Naive B cell (primary cell): Measurements from ENCODE around the gene COL6A2. TPM values are rescaled to one million over a fixed set of nuclear protein-coding genes. Genes with fewer than 3 reads are reported as not detected.
A peak's percentile ranks its signal among the peaks of the same experiment; 100 is the strongest.
"Not testable (repeated sequence)": the region's sequence is repeated elsewhere in the genome, so short reads cannot be mapped to it uniquely, and the experiment has no call there.

Source experiments
- ATAC-seq, 2 donors: fragments of 150-1000 bp; cut with Tn5 transposase; 2 replicates each; pipeline ENCODE4 v1.10.0; 2021; ENCODE audit warnings: low read depth in 2 of 2, mild to moderate bottlenecking in 2 of 2, moderate library complexity in 2 of 2
- DNase-seq: peaks from one replicate; pipeline ENCODE4 v3.0.0; 2022
- H3K27ac Mint-ChIP-seq, 6 donors: one replicate each; pipeline ENCODE4 v1.8.0; 2020 to 2022; ENCODE audit warnings: mild to moderate bottlenecking in 6 of 6, mixed read lengths in 6 of 6, moderate library complexity in 5 of 6, inconsistent platforms in 2 of 6
- H3K27me3 Mint-ChIP-seq, 3 donors: one replicate each; pipeline ENCODE4 v1.8.0; 2021 to 2022; ENCODE audit warnings: mixed read lengths in 3 of 3, mild to moderate bottlenecking in 1 of 3
- H3K36me3 Mint-ChIP-seq, 2 donors: one replicate each; pipeline ENCODE4 v1.8.0; 2020 to 2022; ENCODE audit warnings: mixed read lengths in 2 of 2, inconsistent platforms in 1 of 2, mild to moderate bottlenecking in 1 of 2
- H3K4me1 Mint-ChIP-seq, 3 donors: one replicate each; pipeline ENCODE4 v1.8.0; 2020 to 2022; ENCODE audit warnings: mixed read lengths in 3 of 3, inconsistent platforms in 1 of 3, mild to moderate bottlenecking in 1 of 3, moderate library complexity in 1 of 3
- H3K4me3 Mint-ChIP-seq, 8 donors: one replicate each; pipeline ENCODE4 v1.8.0; 2020 to 2022; ENCODE audit warnings: mild to moderate bottlenecking in 8 of 8, mixed read lengths in 8 of 8, moderate library complexity in 8 of 8, inconsistent platforms in 2 of 8
- H3K9me3 Mint-ChIP-seq, 7 donors: one replicate each; pipeline ENCODE4 v1.8.0; 2020 to 2022; ENCODE audit warnings: mixed read lengths in 7 of 7, mild to moderate bottlenecking in 5 of 7, inconsistent platforms in 2 of 7, moderate library complexity in 1 of 7
- polyA plus RNA-seq, 6 donors: library from polyadenylated mRNA; unstranded; fragments of 300-500 nt; fragmentation: Illumina TruSeq; gene quantifications; one replicate each; pipeline ENCODE4 v1.2.3, GENCODE V29; 2021; ENCODE audit warnings: low read depth in 6 of 6

The COL6A2 gene
- polyA plus RNA-seq, 6 donors from 2014 or later, result 0.16 to 0.56 (median 0.17) TPM; not detected in 2

GRCh38 chr21:46168238-46168637 lies 70.3 kb downstream of the COL6A2 start:
- Mint-ChIP-seq H3K27me3 (peaks cover 0 to 1% (median 0%) of the 10 kb centered on the region in 3 donors), H3K36me3 (no peaks in the 10 kb centered on the region), H3K9me3 (peaks cover 0 to 3% (median 0%) of the 10 kb centered on the region in 7 donors), H3K4me1 (peaks cover 0 to 11% (median 6%) of the 10 kb centered on the region in 3 donors), H3K27ac (no peak overlapping the region), H3K4me3 (no peak overlapping the region)
- DNase-seq (no peak), ATAC-seq (no peak)

GRCh38 chr21:46168659-46169386 lies 70.9 kb downstream of the COL6A2 start:
- Mint-ChIP-seq H3K27me3 (no peaks in the 10 kb centered on the region), H3K36me3 (no peaks in the 10 kb centered on the region), H3K27ac (peak overlapping the region in 1 of 6 donors; percentile 43), H3K4me1 (peaks cover 0 to 11% (median 6%) of the 10 kb centered on the region in 3 donors), H3K4me3 (no peak overlapping the region), H3K9me3 (peaks cover 0 to 8% (median 5%) of the 10 kb centered on the region in 7 donors)
- DNase-seq (no peak), ATAC-seq (no peak)

GRCh38 chr21:46170436-46171193 lies 72.7 kb downstream of the COL6A2 start:
- ATAC-seq, H3K27ac Mint-ChIP-seq, H3K4me3 Mint-ChIP-seq: not testable (repeated sequence)

GRCh38 chr21:46171585-46171984 lies 73.7 kb downstream of the COL6A2 start:
- peaks cover 0 to 23% (median 0%) of the 10 kb centered on the region in 3 donors for H3K27me3 Mint-ChIP-seq

More at GRCh38 chr21:46170436-46171193, 72.7 kb downstream of the COL6A2 start:
- Mint-ChIP-seq H3K36me3 (peaks cover 10 to 17% of the 10 kb centered on the region in 2 donors), H3K27me3 (peaks cover 0 to 15% (median 0%) of the 10 kb centered on the region in 3 donors), H3K4me1 (peaks cover 0 to 11% (median 6%) of the 10 kb centered on the region in 3 donors), H3K9me3 (peaks cover 0 to 23% (median 19%) of the 10 kb centered on the region in 7 donors)
- DNase-seq, result not testable (repeated sequence)

GRCh38 chr21:46171996-46172862 lies 74.3 kb downstream of the COL6A2 start:
- Mint-ChIP-seq H3K27me3 (peaks cover 0 to 23% (median 0%) of the 10 kb centered on the region in 3 donors), H3K36me3 (peaks cover 10 to 25% of the 10 kb centered on the region in 2 donors), H3K4me3 (peak overlapping the region in 1 of 8 donors; percentile 44), H3K9me3 (peaks cover 0 to 35% (median 30%) of the 10 kb centered on the region in 7 donors), H3K27ac (peak overlapping the region in 1 of 6 donors; percentile 53), H3K4me1 (peaks cover 0 to 11% (median 6%) of the 10 kb centered on the region in 3 donors)
- ATAC-seq (no peak), DNase-seq (no peak)

More at GRCh38 chr21:46171585-46171984, 73.7 kb downstream of the COL6A2 start:
- H3K27ac Mint-ChIP-seq, result no peak overlapping the region
- H3K4me3 Mint-ChIP-seq, result no peak overlapping the region
- ATAC-seq, result no peak
- H3K36me3 Mint-ChIP-seq, result peaks cover 10 to 25% of the 10 kb centered on the region in 2 donors
- DNase-seq, result no peak
- H3K4me1 Mint-ChIP-seq, result peaks cover 0 to 11% (median 6%) of the 10 kb centered on the region in 3 donors
- H3K9me3 Mint-ChIP-seq, result peaks cover 0 to 30% (median 27%) of the 10 kb centered on the region in 7 donors

GRCh38 chr21:46172863-46173528 lies 75.1 kb downstream of the COL6A2 start:
- Mint-ChIP-seq H3K4me3 (no peak overlapping the region), H3K9me3 (peaks cover 0 to 39% (median 30%) of the 10 kb centered on the region in 7 donors), H3K27ac (no peak overlapping the region), H3K36me3 (peaks cover 10 to 30% of the 10 kb centered on the region in 2 donors), H3K4me1 (peaks cover 0 to 11% (median 6%) of the 10 kb centered on the region in 3 donors), H3K27me3 (peaks cover 0 to 23% (median 0%) of the 10 kb centered on the region in 3 donors)
- ATAC-seq (no peak), DNase-seq (no peak)

- Mint-ChIP-seq H3K4me3 (no peak overlapping the region), H3K27ac (no peak overlapping the region), H3K4me1 (peaks cover 0 to 11% (median 6%) of the 10 kb centered on the region in 3 donors), H3K27me3 (peaks cover 0 to 23% (median 0%) of the 10 kb centered on the region in 3 donors), H3K36me3 (peaks cover 10 to 30% of the 10 kb centered on the region in 2 donors), H3K9me3 (peaks cover 0 to 39% (median 30%) of the 10 kb centered on the region in 7 donors)
- DNase-seq (no peak), ATAC-seq (no peak)
Observed at GRCh38 chr21:46173573-46173972, 75.7 kb downstream of the COL6A2 start.

GRCh38 chr21:46176443-46177129 lies 78.7 kb downstream of the COL6A2 start:
- not testable (repeated sequence) for H3K4me1 Mint-ChIP-seq, DNase-seq, H3K4me3 Mint-ChIP-seq, ATAC-seq
- H3K9me3 Mint-ChIP-seq, result peaks cover 0 to 39% (median 29%) of the 10 kb centered on the region in 7 donors
- H3K36me3 Mint-ChIP-seq, result peaks cover 10 to 30% of the 10 kb centered on the region in 2 donors
- peaks cover 0 to 23% (median 0%) of the 10 kb centered on the region in 3 donors for H3K27me3 Mint-ChIP-seq
- H3K27ac Mint-ChIP-seq, result peak overlapping the region in 1 of 6 donors; percentile 33

GRCh38 chr21:46178961-46179360 lies 81.0 kb downstream of the COL6A2 start:
- Mint-ChIP-seq H3K27ac (no peak overlapping the region), H3K36me3 (peaks cover 10 to 30% of the 10 kb centered on the region in 2 donors), H3K27me3 (peaks cover 0 to 23% (median 0%) of the 10 kb centered on the region in 3 donors), H3K4me3 (no peak overlapping the region), H3K4me1 (peaks cover 0 to 4% (median 0%) of the 10 kb centered on the region in 3 donors), H3K9me3 (peaks cover 0 to 34% (median 22%) of the 10 kb centered on the region in 7 donors)
- DNase-seq (no peak), ATAC-seq (no peak)
